Liver (tissue), 9 donors: ENCODE results near the gene MGAT3. TPM values are rescaled to one million over a fixed set of nuclear protein-coding genes. Genes with fewer than 3 reads are reported as not detected.

ENCODE experiments used
- DNase-seq: peaks from one replicate; pipeline ENCODE4 v3.0.0-alpha.2; 2017; ENCODE audit warnings: low spot score
- H3K27ac ChIP-seq, 2 donors: one replicate each; pipeline ENCODE4 v1.7.0; 2013; ENCODE audit warnings: inconsistent platforms in 2 of 2, low read length in 2 of 2, control low read depth in 1 of 2, low read depth in 1 of 2, mild to moderate bottlenecking in 1 of 2
- H3K27me3 ChIP-seq, 4 donors: one replicate each; pipeline versions ENCODE4 v1.6.1 to v1.7.0; 2013; ENCODE audit warnings: low read length in 3 of 4, inconsistent platforms in 1 of 4, mild to moderate bottlenecking in 1 of 4, moderate library complexity in 1 of 4; ENCODE audit not compliant: control insufficient read depth in 4 of 4, insufficient read depth in 4 of 4
- H3K36me3 ChIP-seq, 4 donors: one replicate each; pipeline versions ENCODE4 v1.6.1 to v1.7.0; 2013; ENCODE audit warnings: low read length in 3 of 4, mild to moderate bottlenecking in 3 of 4, low read depth in 1 of 4, moderate library complexity in 1 of 4; ENCODE audit not compliant: control insufficient read depth in 4 of 4, insufficient read depth in 3 of 4
- H3K4me1 ChIP-seq, 4 donors: one replicate each; pipeline versions ENCODE4 v1.6.1 to v1.7.0; 2013; ENCODE audit warnings: low read length in 3 of 4, mild to moderate bottlenecking in 3 of 4, moderate library complexity in 1 of 4; ENCODE audit not compliant: control insufficient read depth in 4 of 4, insufficient read depth in 4 of 4
- H3K4me3 ChIP-seq, 3 donors: one replicate each; pipeline versions ENCODE4 v1.6.1 to v1.7.0; 2013; ENCODE audit warnings: low read length in 3 of 3, control low read depth in 1 of 3, low read depth in 1 of 3, mild to moderate bottlenecking in 1 of 3
- H3K9ac ChIP-seq, 2 donors: one replicate each; pipeline ENCODE4 v1.7.0; 2013; ENCODE audit warnings: low read length in 2 of 2, mild to moderate bottlenecking in 2 of 2, moderate library complexity in 2 of 2, control low read depth in 1 of 2, low read depth in 1 of 2
- H3K9me3 ChIP-seq, 4 donors: one replicate each; pipeline versions ENCODE4 v1.6.1 to v1.7.0; 2013; ENCODE audit warnings: low read length in 3 of 4; ENCODE audit not compliant: control insufficient read depth in 4 of 4
- FOXA1 ChIP-seq: IDR thresholded peaks from 2 replicates; pipeline ENCODE4 v1.6.1; 2016; ENCODE audit warnings: antibody characterized with exemption
- FOXA2 ChIP-seq: IDR thresholded peaks from 2 replicates; pipeline ENCODE4 v1.6.1; 2016; ENCODE audit warnings: antibody characterized with exemption
- GABPA ChIP-seq, 2 donors: IDR thresholded peaks in 1 of 2; conservative IDR thresholded peaks in 1 of 2; 2 replicates each; pipeline ENCODE4 v1.6.1; 2016; ENCODE audit warnings: antibody characterized with exemption in 2 of 2, mild to moderate bottlenecking in 1 of 2, moderate library complexity in 1 of 2
- HNF4G ChIP-seq: IDR thresholded peaks from 2 replicates; pipeline ENCODE4 v1.6.1; 2016; ENCODE audit warnings: antibody characterized with exemption
- JUND ChIP-seq, 2 donors: IDR thresholded peaks; 2 replicates each; pipeline ENCODE4 v1.6.1; 2016; ENCODE audit warnings: antibody characterized with exemption in 2 of 2
- NR2F2 ChIP-seq: IDR thresholded peaks from 2 replicates; pipeline ENCODE4 v1.6.1; 2016; ENCODE audit warnings: antibody characterized with exemption
- RAD21 ChIP-seq, 2 donors: IDR thresholded peaks; 2 replicates each; pipeline ENCODE4 v1.6.1; 2016; ENCODE audit warnings: antibody characterized with exemption in 2 of 2, mild to moderate bottlenecking in 2 of 2
- RXRA ChIP-seq, 2 donors: IDR thresholded peaks; 2 replicates each; pipeline ENCODE4 v1.6.1; 2017 to 2018; ENCODE audit warnings: antibody characterized with exemption in 2 of 2, mild to moderate bottlenecking in 1 of 2
- TAF1 ChIP-seq: conservative IDR thresholded peaks from 2 replicates; pipeline ENCODE4 v1.6.1; 2016; ENCODE audit warnings: antibody characterized with exemption, mild to moderate bottlenecking
- YY1 ChIP-seq: IDR thresholded peaks from 2 replicates; pipeline ENCODE4 v1.6.1; 2016; ENCODE audit warnings: antibody characterized with exemption, mild to moderate bottlenecking
- WGBS: extraction: QIAGEN DNeasy Blood & Tissue Kit; methylation state at CpG from one replicate; pipeline ENCODE4 v1.1.7; 2013; 5-methylcytosine and 5-hydroxymethylcytosine counted together
- polyA plus RNA-seq, 2 donors: library from polyadenylated mRNA; stranded (reverse) in 1 of 2; unstranded in 1 of 2; fragments of 200-250 nt in 1 of 2; fragments of >200 nt in 1 of 2; fragmentation: Nextera tagmentation in 1 of 2; extraction: Ambion mirVana in 1 of 2; gene quantifications; one replicate each; pipeline versions ENCODE4 v1.2.1 to v1.2.3, GENCODE V29; 2013 to 2015
- total RNA-seq, 2 donors: library from RNA; depleted of rRNA; stranded (reverse); fragments of >200 nt; gene quantifications; one replicate each; pipeline ENCODE4 v1.2.3, GENCODE V29; 2014
- TF ChIP-seq, protein P1 (sequence below): IDR thresholded peaks from 2 replicates; pipeline ENCODE4 v1.6.1; 2016; ENCODE audit warnings: antibody characterized with exemption
- TF ChIP-seq, protein P2 (sequence below): IDR thresholded peaks from 2 replicates; pipeline ENCODE4 v1.6.1; 2016; ENCODE audit warnings: antibody characterized with exemption, mild to moderate bottlenecking
- TF ChIP-seq, protein P3 (sequence below): fragments of 150-350 bp; IDR thresholded peaks from 2 replicates; pipeline ENCODE4 v1.5.1; 2017; ENCODE audit warnings: improper control_type of control experiment, low read depth, low read length; ENCODE audit not compliant: missing input control
- TF ChIP-seq, protein P4 (sequence below): IDR thresholded peaks from 2 replicates; pipeline ENCODE4 v1.6.1; 2016; ENCODE audit warnings: antibody characterized with exemption
- TF ChIP-seq, protein P5 (sequence below): IDR thresholded peaks from 2 replicates; pipeline ENCODE4 v1.6.1; 2016; ENCODE audit warnings: antibody characterized with exemption
- donor health status: healthy.
- donor health status: healthy.
- donor health status: healthy.
- donor health status: healthy.
- donor health status: healthy.

The MGAT3 gene
- total and polyA plus RNA-seq, 4 donors, result 0.03 to 7.6 (median 0.10) TPM

- Histone ChIP-seq H3K9ac (no peak overlapping the region), H3K4me1 (peaks cover 0 to 3% (median 2%) of the 10 kb centered on the region in 4 donors), H3K27me3 (peaks cover 0 to 6% (median 4%) of the 10 kb centered on the region in 4 donors), H3K27ac (no peak overlapping the region), H3K36me3 (no peaks in the 10 kb centered on the region), H3K9me3 (no peaks in the 10 kb centered on the region), H3K4me3 (peak overlapping the region in 1 of 3 donors; percentile 43)
- no peak for DNase-seq
- WGBS, result 3% methylated on average over 83 of the region's 83 CpGs
- TF ChIP-seq, protein P1, sequence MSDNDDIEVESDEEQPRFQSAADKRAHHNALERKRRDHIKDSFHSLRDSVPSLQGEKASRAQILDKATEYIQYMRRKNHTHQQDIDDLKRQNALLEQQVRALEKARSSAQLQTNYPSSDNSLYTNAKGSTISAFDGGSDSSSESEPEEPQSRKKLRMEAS, result no peak
- TF ChIP-seq YY1 (no peak), FOXA1 (no peak), JUND (IDR thresholded peaks at IDR 0.05) (no peak), FOXA2 (no peak), RAD21 (IDR thresholded peaks at IDR 0.05) (no peak), RXRA (IDR thresholded peaks at IDR 0.05) (no peak)
- TF ChIP-seq, protein P2, sequence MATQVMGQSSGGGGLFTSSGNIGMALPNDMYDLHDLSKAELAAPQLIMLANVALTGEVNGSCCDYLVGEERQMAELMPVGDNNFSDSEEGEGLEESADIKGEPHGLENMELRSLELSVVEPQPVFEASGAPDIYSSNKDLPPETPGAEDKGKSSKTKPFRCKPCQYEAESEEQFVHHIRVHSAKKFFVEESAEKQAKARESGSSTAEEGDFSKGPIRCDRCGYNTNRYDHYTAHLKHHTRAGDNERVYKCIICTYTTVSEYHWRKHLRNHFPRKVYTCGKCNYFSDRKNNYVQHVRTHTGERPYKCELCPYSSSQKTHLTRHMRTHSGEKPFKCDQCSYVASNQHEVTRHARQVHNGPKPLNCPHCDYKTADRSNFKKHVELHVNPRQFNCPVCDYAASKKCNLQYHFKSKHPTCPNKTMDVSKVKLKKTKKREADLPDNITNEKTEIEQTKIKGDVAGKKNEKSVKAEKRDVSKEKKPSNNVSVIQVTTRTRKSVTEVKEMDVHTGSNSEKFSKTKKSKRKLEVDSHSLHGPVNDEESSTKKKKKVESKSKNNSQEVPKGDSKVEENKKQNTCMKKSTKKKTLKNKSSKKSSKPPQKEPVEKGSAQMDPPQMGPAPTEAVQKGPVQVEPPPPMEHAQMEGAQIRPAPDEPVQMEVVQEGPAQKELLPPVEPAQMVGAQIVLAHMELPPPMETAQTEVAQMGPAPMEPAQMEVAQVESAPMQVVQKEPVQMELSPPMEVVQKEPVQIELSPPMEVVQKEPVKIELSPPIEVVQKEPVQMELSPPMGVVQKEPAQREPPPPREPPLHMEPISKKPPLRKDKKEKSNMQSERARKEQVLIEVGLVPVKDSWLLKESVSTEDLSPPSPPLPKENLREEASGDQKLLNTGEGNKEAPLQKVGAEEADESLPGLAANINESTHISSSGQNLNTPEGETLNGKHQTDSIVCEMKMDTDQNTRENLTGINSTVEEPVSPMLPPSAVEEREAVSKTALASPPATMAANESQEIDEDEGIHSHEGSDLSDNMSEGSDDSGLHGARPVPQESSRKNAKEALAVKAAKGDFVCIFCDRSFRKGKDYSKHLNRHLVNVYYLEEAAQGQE, result no peak
Measured at GRCh38 chr22:39457556-39458443, 988 bp downstream of the MGAT3 start.

DNA sequence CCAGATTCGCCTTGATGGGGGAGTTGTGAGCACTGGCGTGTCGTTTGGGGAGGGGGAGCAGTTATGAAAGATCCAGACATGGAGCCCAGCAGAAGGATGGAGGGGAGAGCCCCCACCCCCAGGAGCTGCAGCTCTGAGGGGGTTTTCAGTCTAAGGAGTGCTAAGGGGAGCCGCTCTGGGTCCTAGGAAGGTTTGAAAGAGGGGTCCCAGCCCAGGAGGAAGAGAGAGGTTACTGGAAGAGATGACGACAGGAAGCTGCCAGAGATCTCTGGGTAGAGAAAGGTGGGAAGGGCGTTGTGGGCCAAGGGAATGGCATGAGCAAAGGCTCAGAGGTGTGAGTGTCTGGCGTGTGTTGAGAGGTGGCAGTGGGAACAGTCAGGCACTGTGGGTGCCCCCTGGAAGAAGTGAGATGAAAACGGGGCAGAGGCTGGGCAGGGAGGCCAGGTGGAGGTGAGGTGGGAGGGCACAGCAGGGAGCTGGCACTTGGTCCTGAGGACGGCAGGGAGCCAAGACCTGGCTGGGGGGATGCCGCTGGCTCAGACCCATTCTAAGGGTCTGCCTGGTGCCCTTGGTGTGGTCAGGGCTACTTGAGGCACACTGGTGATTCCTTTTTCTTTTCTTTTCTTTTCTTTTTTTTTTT is 1.8 kb downstream of the MGAT3 start:
- Histone ChIP-seq H3K9ac (no peak overlapping the region), H3K27me3 (peaks cover 0 to 6% (median 4%) of the 10 kb centered on the region in 4 donors), H3K9me3 (no peaks in the 10 kb centered on the region), H3K27ac (no peak overlapping the region), H3K4me3 (no peak overlapping the region), H3K4me1 (peaks cover 0 to 4% (median 3%) of the 10 kb centered on the region in 4 donors), H3K36me3 (no peaks in the 10 kb centered on the region)
- 47% methylated on average over 10 of the region's 10 CpGs for WGBS
- no peak for DNase-seq
- TF ChIP-seq JUND (IDR thresholded peaks at IDR 0.05), result no peak
- no peak for TF ChIP-seq FOXA2
- no peak for TF ChIP-seq TAF1
- TF ChIP-seq, protein P3, sequence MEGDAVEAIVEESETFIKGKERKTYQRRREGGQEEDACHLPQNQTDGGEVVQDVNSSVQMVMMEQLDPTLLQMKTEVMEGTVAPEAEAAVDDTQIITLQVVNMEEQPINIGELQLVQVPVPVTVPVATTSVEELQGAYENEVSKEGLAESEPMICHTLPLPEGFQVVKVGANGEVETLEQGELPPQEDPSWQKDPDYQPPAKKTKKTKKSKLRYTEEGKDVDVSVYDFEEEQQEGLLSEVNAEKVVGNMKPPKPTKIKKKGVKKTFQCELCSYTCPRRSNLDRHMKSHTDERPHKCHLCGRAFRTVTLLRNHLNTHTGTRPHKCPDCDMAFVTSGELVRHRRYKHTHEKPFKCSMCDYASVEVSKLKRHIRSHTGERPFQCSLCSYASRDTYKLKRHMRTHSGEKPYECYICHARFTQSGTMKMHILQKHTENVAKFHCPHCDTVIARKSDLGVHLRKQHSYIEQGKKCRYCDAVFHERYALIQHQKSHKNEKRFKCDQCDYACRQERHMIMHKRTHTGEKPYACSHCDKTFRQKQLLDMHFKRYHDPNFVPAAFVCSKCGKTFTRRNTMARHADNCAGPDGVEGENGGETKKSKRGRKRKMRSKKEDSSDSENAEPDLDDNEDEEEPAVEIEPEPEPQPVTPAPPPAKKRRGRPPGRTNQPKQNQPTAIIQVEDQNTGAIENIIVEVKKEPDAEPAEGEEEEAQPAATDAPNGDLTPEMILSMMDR, result no peak
- TF ChIP-seq NR2F2, result no peak
- TF ChIP-seq, protein P4, sequence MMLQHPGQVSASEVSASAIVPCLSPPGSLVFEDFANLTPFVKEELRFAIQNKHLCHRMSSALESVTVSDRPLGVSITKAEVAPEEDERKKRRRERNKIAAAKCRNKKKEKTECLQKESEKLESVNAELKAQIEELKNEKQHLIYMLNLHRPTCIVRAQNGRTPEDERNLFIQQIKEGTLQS, result no peak
- no peak for TF ChIP-seq FOXA1
- no peak for TF ChIP-seq GABPA (IDR thresholded peaks at IDR 0.05 in 1 of 2, conservative IDR thresholded peaks at IDR 0.05 in 1 of 2)
- TF ChIP-seq HNF4G, result no peak
- TF ChIP-seq, protein P2, result no peak
- TF ChIP-seq YY1, result no peak
- TF ChIP-seq, protein P5, sequence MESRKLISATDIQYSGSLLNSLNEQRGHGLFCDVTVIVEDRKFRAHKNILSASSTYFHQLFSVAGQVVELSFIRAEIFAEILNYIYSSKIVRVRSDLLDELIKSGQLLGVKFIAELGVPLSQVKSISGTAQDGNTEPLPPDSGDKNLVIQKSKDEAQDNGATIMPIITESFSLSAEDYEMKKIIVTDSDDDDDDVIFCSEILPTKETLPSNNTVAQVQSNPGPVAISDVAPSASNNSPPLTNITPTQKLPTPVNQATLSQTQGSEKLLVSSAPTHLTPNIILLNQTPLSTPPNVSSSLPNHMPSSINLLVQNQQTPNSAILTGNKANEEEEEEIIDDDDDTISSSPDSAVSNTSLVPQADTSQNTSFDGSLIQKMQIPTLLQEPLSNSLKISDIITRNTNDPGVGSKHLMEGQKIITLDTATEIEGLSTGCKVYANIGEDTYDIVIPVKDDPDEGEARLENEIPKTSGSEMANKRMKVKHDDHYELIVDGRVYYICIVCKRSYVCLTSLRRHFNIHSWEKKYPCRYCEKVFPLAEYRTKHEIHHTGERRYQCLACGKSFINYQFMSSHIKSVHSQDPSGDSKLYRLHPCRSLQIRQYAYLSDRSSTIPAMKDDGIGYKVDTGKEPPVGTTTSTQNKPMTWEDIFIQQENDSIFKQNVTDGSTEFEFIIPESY, result no peak
